HepG2 (cell line): ENCODE results near the gene KAT6B. TPM values are rescaled to one million over a fixed set of nuclear protein-coding genes. Genes with fewer than 3 reads are reported as not detected.

Source experiments
- ATAC-seq: fragments of 200-7000 bp; cut with Tn5 transposase; 3 replicates; pipeline ENCODE4 v1.9.1; 2020; ENCODE audit warnings: mild to moderate bottlenecking, moderate library complexity
- BruUV-seq: library from RNA; stranded (reverse); fragments of 400-500 nt; replicated peaks from 2 replicates; lab custom pipeline; 2021; lab: Mats Ljungman, UMichigan
- CTCF ChIA-PET: fragments of 300-600 bp; formaldehyde crosslinking; extraction: SDS; loops from one replicate; lab custom pipeline; 2021; ENCODE audit warnings: low total read pairs, inconsistent platforms, low intra/inter-chr PET ratio; lab: Yijun Ruan, JAX
- POLR2A ChIA-PET: fragments of 350-600 bp; sonication (Branson Sonifier 250); formaldehyde crosslinking; loops from one replicate; lab custom pipeline; 2020; ENCODE audit warnings: antibody characterized with exemption, inconsistent platforms; lab: Yijun Ruan, JAX
- DNase-seq: peaks from one replicate; pipeline ENCODE4 v3.0.0-alpha.2; 2015; ENCODE audit warnings: low spot score
- FAIRE-seq: peaks from 3 replicates; lab custom pipeline; 2011; peaks lifted over from hg19 to GRCh38; lab: Jason Lieb, UNC
- H2AFZ ChIP-seq: one replicate; pipeline ENCODE4 v1.6.1; 2011; ENCODE audit warnings: low read length, inconsistent platforms
- H3K27ac ChIP-seq: fragments of 300-600 bp; 3 replicates; pipeline ENCODE4 v1.8.0; 2011; ENCODE audit warnings: mixed run types, mild to moderate bottlenecking, mixed read lengths, low read length, inconsistent platforms; ENCODE audit not compliant: insufficient read depth; ENCODE audit errors: extremely low read length
- H3K27me3 ChIP-seq, 2 experiments: fragments of 200-600 bp in 1 of 2; 2 replicates in 1 of 2; 3 replicates in 1 of 2; pipeline versions ENCODE4 v1.6.0 to v1.8.0; 2011; ENCODE audit warnings: low read length in 2 of 2, mild to moderate bottlenecking in 2 of 2, moderate library complexity in 2 of 2, inconsistent platforms in 1 of 2; ENCODE audit not compliant: insufficient read depth in 2 of 2, control insufficient read depth in 1 of 2
- H3K36me3 ChIP-seq, 2 experiments: fragments of 200-600 bp in 1 of 2; replicated peaks in 1 of 2; 2 replicates in 1 of 2; 3 replicates in 1 of 2; pipeline versions ENCODE4 v1.5.1 to v1.8.0; 2011; ENCODE audit warnings: low read length in 2 of 2, inconsistent platforms in 1 of 2; ENCODE audit not compliant: insufficient read depth in 2 of 2, control insufficient read depth in 1 of 2
- H3K4me1 ChIP-seq: 2 replicates; pipeline ENCODE4 v1.5.1; 2012; ENCODE audit warnings: low read length, inconsistent platforms; ENCODE audit not compliant: insufficient read depth
- H3K4me2 ChIP-seq: 2 replicates; pipeline ENCODE4 v1.6.0; 2011; ENCODE audit warnings: low read depth, low read length, inconsistent platforms
- H3K4me3 ChIP-seq, 3 experiments: fragments of 200-600 bp in 1 of 3; sonication (generic), shearing (Covaris generic) in 1 of 3; replicated peaks in 1 of 3; 2 replicates each; pipeline ENCODE4 v1.5.1; 2011 to 2016; ENCODE audit warnings: low read length in 3 of 3, inconsistent platforms in 2 of 3, low read depth in 2 of 3, mild to moderate bottlenecking in 2 of 3, control low read depth in 1 of 3, mixed read lengths in 1 of 3; ENCODE audit not compliant: insufficient read depth in 1 of 3
- H3K79me2 ChIP-seq: one replicate; pipeline ENCODE4 v1.6.1; 2011; ENCODE audit warnings: low read length, inconsistent platforms; ENCODE audit not compliant: insufficient read depth
- H3K9ac ChIP-seq: 2 replicates; pipeline ENCODE4 v1.6.0; 2011; ENCODE audit warnings: mild to moderate bottlenecking, low read depth, low read length, inconsistent platforms; ENCODE audit not compliant: insufficient read depth
- H3K9me3 ChIP-seq: 2 replicates; pipeline ENCODE4 v1.5.1; 2012; ENCODE audit warnings: mild to moderate bottlenecking, low read length
- H4K20me1 ChIP-seq: 2 replicates; pipeline ENCODE4 v1.6.0; 2011; ENCODE audit warnings: inconsistent platforms, mild to moderate bottlenecking, low read length, moderate library complexity; ENCODE audit not compliant: insufficient read depth
- ELF1 ChIP-seq: sonication (generic); formaldehyde crosslinking; IDR thresholded peaks from 2 replicates; pipeline ENCODE4 v1.4.0; 2020; ENCODE audit warnings: missing genetic modification reagents
- JARID2 ChIP-seq: sonication (generic); formaldehyde crosslinking; IDR thresholded peaks from 2 replicates; pipeline ENCODE4 v1.8.1; 2023; ENCODE audit warnings: missing genetic modification reagents, inconsistent platforms; ENCODE audit not compliant: insufficient replicate concordance
- PCBP2 ChIP-seq: fragments of 200-400 bp; formaldehyde crosslinking; optimal IDR thresholded peaks from 2 replicates; pipeline ENCODE3; 2018; ENCODE audit warnings: low read length, low read depth; ENCODE audit not compliant: poor library complexity, severe bottlenecking
- PHF20 ChIP-seq: sonication (generic); formaldehyde crosslinking; IDR thresholded peaks from 2 replicates; pipeline ENCODE4 v1.5.0; 2020; ENCODE audit warnings: mild to moderate bottlenecking, missing genetic modification reagents
- PRMT3 ChIP-seq: sonication (generic); formaldehyde crosslinking; IDR thresholded peaks from 2 replicates; pipeline ENCODE4 v1.8.1; 2022; ENCODE audit warnings: low read depth, mild to moderate bottlenecking, moderate library complexity, missing genetic modification reagents, borderline replicate concordance
- SIN3A ChIP-seq: IDR thresholded peaks from 2 replicates; pipeline ENCODE4 v1.6.1; 2011; ENCODE audit warnings: low read depth, mild to moderate bottlenecking, control low read depth, low read length, borderline replicate concordance
- SP140L ChIP-seq: sonication (generic); formaldehyde crosslinking; IDR thresholded peaks from 2 replicates; pipeline ENCODE4 v1.4.0; 2020; ENCODE audit warnings: missing genetic modification reagents, borderline replicate concordance
- SP2 ChIP-seq: sonication (generic); formaldehyde crosslinking; IDR thresholded peaks from 2 replicates; pipeline ENCODE4 v1.5.1; 2020; ENCODE audit warnings: mild to moderate bottlenecking, missing genetic modification reagents
- ZNF101 ChIP-seq: sonication (generic); formaldehyde crosslinking; IDR thresholded peaks from 2 replicates; pipeline ENCODE4 v1.4.0; 2020; ENCODE audit warnings: mild to moderate bottlenecking, low read depth, missing genetic modification reagents, borderline replicate concordance
- ZNF205 ChIP-seq: IDR thresholded peaks from 2 replicates; pipeline ENCODE4 v1.6.1; 2018; ENCODE audit warnings: missing biosample characterization, missing genetic modification reagents
- ZNF746 ChIP-seq: sonication (generic); formaldehyde crosslinking; IDR thresholded peaks from 2 replicates; pipeline ENCODE4 v1.8.0; 2022; ENCODE audit warnings: mild to moderate bottlenecking, missing genetic modification reagents
- WGBS: methylation state at CpG from one replicate; pipeline ENCODE4 v1.1.6; 2017; ENCODE audit warnings: low lambda C conversion rate; 5-methylcytosine and 5-hydroxymethylcytosine counted together
- in situ Hi-C: cut with HindIII; loops from 2 replicates; pipeline ENCODE4 v1.10.0; 2017; ENCODE audit warnings: low pct_unique_long_range_greater_than_20kb; ENCODE audit not compliant: extremely low pct_ligation_motif_present
- intact Hi-C: fragments of 100-400 bp; cut with micrococcal nuclease; formaldehyde crosslinking; loops from one replicate; pipeline ENCODE4 v1.10.0; 2022; ENCODE audit not compliant: unreplicated experiment
- polyA plus RNA-seq, 8 experiments: library from polyadenylated mRNA; depleted of rRNA in 3 of 8; stranded (reverse) in 7 of 8; unstranded in 1 of 8; fragments of >200 nt; fragmentation: Illumina TruSeq in 4 of 8; extraction: Trizol in 4 of 8; gene quantifications; 2 replicates each; pipeline versions ENCODE4 v1.2.1 to v1.2.3, GENCODE V29; 2011 to 2016; ENCODE audit warnings: low read depth in 4 of 8, missing spikeins in 1 of 8, mixed read lengths in 1 of 8; ENCODE audit not compliant: insufficient read depth in 1 of 8
- total RNA-seq, 5 experiments: library from RNA; depleted of rRNA; stranded (reverse); fragments of >200 nt; fragmentation: Illumina TruSeq; extraction: Trizol; gene quantifications; 2 replicates each; pipeline ENCODE4 v1.2.3, GENCODE V29; 2016; ENCODE audit warnings: low read depth in 1 of 5
- TF ChIP-seq, protein P1 (sequence below): sonication (generic); formaldehyde crosslinking; IDR thresholded peaks from 2 replicates; pipeline ENCODE4 v1.8.1; 2023; ENCODE audit warnings: mild to moderate bottlenecking, moderate library complexity, missing genetic modification reagents
- TF ChIP-seq, protein P2 (sequence below): sonication (generic); formaldehyde crosslinking; IDR thresholded peaks from 2 replicates; pipeline ENCODE4 v1.8.0; 2022; ENCODE audit warnings: mild to moderate bottlenecking, missing genetic modification reagents
- TF ChIP-seq, protein P3 (sequence below): sonication (generic); formaldehyde crosslinking; conservative IDR thresholded peaks from 2 replicates; pipeline ENCODE4 v1.4.0; 2020; ENCODE audit warnings: missing genetic modification reagents

Gene KAT6B
- total and polyA plus RNA-seq, 2 of the 13 experiments (the other 11 are each of a cell fraction or from before 2014, with no cell fraction given) = 3.0 to 9.5 TPM

DNA sequence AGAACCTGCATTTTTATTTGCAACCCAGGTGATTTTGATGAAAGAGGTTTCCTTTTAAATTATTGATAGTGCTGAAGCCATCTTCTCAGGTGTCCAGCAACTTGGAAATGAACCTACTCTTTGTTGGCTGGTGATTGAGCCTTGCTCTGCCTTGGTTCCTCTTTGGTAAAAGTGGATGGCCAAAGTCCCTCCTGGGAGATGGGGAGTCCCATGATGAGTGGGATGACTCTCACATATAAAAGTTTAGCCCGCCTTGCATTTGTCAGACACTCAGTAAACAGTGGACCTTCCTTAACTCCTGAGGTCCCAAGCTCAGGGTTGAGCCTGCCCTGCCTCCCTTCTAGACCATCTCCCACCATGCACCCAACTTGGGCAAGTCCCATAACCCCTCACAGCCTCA is 28.9 kb upstream of the KAT6B start:
- DNase-seq = no peak
- Histone ChIP-seq H3K9me3 (no peaks in the 10 kb centered on the region), H3K27me3 (no peaks in the 10 kb centered on the region; a peak in 1 of 5 replicates), H3K4me3 (no peak overlapping the region), H3K4me1 (peaks cover 5% of the 10 kb centered on the region; the same call in 1 of the 2 replicates), H3K4me2 (no peak overlapping the region), H2AFZ (no peak overlapping the region), H3K79me2 (no peaks in the 10 kb centered on the region), H3K27ac (no peak overlapping the region), H3K9ac (no peak overlapping the region), H3K36me3 (no peaks in the 10 kb centered on the region), H4K20me1 (no peaks in the 10 kb centered on the region)
- in situ Hi-C loops (no loop called here), intact Hi-C loops (no loop called here)
- no peak for FAIRE-seq
- no peak for ATAC-seq
- no TSS peak for BruUV-seq
- POLR2A ChIA-PET = no interaction called here
- 9% methylated on average over 1 of the region's 1 CpG for WGBS
- no peak for TF ChIP-seq ZNF101 (CRISPR knock-in tag)
- TF ChIP-seq SIN3A = no peak
- CTCF ChIA-PET = no interaction called here

DNA sequence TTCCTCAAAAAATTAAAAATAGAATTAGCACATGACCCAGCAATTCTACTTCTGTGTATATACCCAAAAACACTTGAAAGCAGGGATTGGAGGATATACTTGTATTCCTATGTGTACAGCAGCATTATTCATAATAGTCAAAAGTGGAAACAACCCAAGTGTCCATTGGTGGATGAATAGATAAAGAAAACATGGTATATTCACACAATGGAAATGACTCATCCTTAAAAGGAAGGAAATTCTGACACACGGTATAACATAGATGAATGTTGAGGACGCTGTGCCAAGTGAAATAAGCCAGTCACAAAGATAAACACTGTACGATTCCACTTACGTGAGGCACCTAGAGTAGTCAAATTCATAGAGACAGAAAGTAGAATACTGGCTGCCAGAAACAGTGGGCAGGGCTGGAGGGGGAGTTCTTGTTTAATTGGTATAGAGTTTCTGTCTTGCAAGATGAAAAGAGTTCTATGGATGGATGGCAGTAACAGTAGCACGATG is 26.6 kb upstream of the KAT6B start:
- Histone ChIP-seq H3K4me1 (peaks cover 5% of the 10 kb centered on the region; the same call in 1 of the 2 replicates), H3K36me3 (no peaks in the 10 kb centered on the region), H3K9me3 (no peaks in the 10 kb centered on the region), H3K4me3 (no peak overlapping the region), H3K27ac (no peak overlapping the region), H3K9ac (no peak overlapping the region), H2AFZ (no peak overlapping the region), H4K20me1 (no peaks in the 10 kb centered on the region), H3K4me2 (no peak overlapping the region; the same call in 1 of the 2 replicates), H3K79me2 (no peaks in the 10 kb centered on the region), H3K27me3 (no peaks in the 10 kb centered on the region; a peak in 1 of 5 replicates)
- BruUV-seq = no TSS peak
- ChIA-PET CTCF (no interaction called here), POLR2A (no interaction called here)
- DNase-seq = peak; percentile 17
- WGBS = 4% methylated on average over 5 of the region's 5 CpGs
- peak; percentile 32 for FAIRE-seq
- in situ Hi-C loops (no loop called here), intact Hi-C loops (no loop called here)
- ATAC-seq = no peak
- TF ChIP-seq SP2 (CRISPR knock-in tag) (no peak), ZNF205 (CRISPR knock-in tag) (no peak), ELF1 (CRISPR knock-in tag) (no peak), PCBP2 (no peak), JARID2 (CRISPR knock-in tag) (no peak), PHF20 (CRISPR knock-in tag) (no peak), SP140L (no peak), PRMT3 (CRISPR knock-in tag) (no peak), ZNF746 (CRISPR knock-in tag) (no peak)
- TF ChIP-seq, protein P1, sequence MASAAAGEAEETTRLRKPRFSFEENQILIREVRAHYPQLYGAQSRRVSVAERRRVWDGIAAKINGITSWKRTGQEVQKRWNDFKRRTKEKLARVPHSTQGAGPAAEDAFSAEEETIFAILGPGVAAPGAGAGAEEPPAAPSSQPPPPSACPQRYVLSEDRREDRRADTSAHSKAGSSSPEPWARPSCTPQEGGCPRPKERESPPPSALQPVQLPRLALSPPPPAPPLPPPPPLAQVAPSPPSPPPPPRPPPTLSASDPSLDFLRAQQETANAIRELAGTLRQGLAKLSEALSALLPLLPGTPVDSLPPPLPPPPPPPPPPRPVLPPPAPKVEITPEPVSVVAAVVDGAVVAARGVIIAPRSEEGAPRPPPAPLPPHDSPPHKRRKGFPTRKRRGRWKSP (CRISPR knock-in tag) = no peak
- TF ChIP-seq, protein P2, sequence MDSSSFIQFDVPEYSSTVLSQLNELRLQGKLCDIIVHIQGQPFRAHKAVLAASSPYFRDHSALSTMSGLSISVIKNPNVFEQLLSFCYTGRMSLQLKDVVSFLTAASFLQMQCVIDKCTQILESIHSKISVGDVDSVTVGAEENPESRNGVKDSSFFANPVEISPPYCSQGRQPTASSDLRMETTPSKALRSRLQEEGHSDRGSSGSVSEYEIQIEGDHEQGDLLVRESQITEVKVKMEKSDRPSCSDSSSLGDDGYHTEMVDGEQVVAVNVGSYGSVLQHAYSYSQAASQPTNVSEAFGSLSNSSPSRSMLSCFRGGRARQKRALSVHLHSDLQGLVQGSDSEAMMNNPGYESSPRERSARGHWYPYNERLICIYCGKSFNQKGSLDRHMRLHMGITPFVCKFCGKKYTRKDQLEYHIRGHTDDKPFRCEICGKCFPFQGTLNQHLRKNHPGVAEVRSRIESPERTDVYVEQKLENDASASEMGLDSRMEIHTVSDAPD (CRISPR knock-in tag) = no peak
- TF ChIP-seq, protein P3, sequence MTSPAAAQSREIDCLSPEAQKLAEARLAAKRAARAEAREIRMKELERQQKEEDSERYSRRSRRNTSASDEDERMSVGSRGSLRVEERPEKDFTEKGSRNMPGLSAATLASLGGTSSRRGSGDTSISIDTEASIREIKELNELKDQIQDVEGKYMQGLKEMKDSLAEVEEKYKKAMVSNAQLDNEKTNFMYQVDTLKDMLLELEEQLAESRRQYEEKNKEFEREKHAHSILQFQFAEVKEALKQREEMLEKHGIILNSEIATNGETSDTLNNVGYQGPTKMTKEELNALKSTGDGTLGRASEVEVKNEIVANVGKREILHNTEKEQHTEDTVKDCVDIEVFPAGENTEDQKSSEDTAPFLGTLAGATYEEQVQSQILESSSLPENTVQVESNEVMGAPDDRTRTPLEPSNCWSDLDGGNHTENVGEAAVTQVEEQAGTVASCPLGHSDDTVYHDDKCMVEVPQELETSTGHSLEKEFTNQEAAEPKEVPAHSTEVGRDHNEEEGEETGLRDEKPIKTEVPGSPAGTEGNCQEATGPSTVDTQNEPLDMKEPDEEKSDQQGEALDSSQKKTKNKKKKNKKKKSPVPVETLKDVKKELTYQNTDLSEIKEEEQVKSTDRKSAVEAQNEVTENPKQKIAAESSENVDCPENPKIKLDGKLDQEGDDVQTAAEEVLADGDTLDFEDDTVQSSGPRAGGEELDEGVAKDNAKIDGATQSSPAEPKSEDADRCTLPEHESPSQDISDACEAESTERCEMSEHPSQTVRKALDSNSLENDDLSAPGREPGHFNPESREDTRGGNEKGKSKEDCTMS (CRISPR knock-in tag) = no peak
